Tibial nerve (tissue), 4 donors: ENCODE data around the gene CASS4.

Experiments
- EP300 ChIP-seq, 2 donors: sonication (generic); formaldehyde crosslinking; IDR thresholded peaks; one replicate each; pipeline ENCODE4 v1.6.1; 2017; ENCODE audit warnings: antibody characterized with exemption in 2 of 2, mild to moderate bottlenecking in 1 of 2
- POLR2A ChIP-seq, 2 donors: fragments of 450-650 bp; IDR thresholded peaks; one replicate each; pipeline ENCODE4 v1.6.1; 2017; ENCODE audit warnings: antibody characterized with exemption in 2 of 2, mild to moderate bottlenecking in 2 of 2, moderate library complexity in 2 of 2
- TF ChIP-seq, protein P1 (sequence below), 5 experiments: fragments of 200-600 bp in 3 of 5; fragments of 450-650 bp in 2 of 5; sonication (generic) in 3 of 5; IDR thresholded peaks; one replicate each; pipeline ENCODE4 v1.5.1; 2016 to 2019; ENCODE audit warnings: antibody characterized with exemption in 5 of 5, mild to moderate bottlenecking in 3 of 5, moderate library complexity in 2 of 5

GRCh38 chr20:56469077-56469449 lies 57.0 kb downstream of the CASS4 start:
- no peak for TF ChIP-seq POLR2A (IDR thresholded peaks at IDR 0.05)
- TF ChIP-seq, protein P1, sequence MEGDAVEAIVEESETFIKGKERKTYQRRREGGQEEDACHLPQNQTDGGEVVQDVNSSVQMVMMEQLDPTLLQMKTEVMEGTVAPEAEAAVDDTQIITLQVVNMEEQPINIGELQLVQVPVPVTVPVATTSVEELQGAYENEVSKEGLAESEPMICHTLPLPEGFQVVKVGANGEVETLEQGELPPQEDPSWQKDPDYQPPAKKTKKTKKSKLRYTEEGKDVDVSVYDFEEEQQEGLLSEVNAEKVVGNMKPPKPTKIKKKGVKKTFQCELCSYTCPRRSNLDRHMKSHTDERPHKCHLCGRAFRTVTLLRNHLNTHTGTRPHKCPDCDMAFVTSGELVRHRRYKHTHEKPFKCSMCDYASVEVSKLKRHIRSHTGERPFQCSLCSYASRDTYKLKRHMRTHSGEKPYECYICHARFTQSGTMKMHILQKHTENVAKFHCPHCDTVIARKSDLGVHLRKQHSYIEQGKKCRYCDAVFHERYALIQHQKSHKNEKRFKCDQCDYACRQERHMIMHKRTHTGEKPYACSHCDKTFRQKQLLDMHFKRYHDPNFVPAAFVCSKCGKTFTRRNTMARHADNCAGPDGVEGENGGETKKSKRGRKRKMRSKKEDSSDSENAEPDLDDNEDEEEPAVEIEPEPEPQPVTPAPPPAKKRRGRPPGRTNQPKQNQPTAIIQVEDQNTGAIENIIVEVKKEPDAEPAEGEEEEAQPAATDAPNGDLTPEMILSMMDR (IDR thresholded peaks at IDR 0.05) = no peak
- TF ChIP-seq EP300 (IDR thresholded peaks at IDR 0.05) = no peak
